ENCODE measurements around the gene DOK1. TPM values are rescaled to one million over a fixed set of nuclear protein-coding genes. Genes with fewer than 3 reads are reported as not detected.

DOK1 gene
- total RNA-seq, 6 experiments from 2014 or later: 17.3 to 38.4 (median 31.5) TPM

DNA sequence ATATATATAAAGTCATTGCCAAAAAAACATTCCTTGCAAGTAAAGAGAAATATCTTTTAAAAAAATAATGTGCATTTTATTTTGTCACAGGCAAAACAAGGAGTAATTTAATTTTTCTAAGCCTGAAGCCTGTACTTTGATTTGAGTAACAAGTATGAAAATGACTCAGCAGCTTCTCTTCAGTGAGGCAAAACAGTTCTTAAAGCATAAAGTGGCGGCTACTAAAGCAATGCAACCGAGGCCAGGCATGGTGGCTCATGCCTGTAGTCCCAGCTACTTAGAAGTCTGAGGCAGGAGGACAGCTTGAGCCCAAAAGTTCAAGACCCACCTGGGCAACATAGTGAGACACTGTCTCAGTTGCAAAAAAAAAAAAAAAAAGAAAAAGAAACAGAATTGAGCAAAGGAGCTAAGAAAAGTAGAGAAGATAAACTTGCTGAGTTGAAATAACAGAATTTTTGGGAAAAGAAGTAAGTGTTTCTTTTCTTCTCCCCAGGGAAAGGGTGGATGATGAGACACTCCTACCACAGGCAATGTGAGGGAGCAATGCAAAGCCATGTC lies 29.6 kb downstream of the DOK1 start:
- H3K36me3 Mint-ChIP-seq (ENCODE audit: low read depth): no peaks in the 10 kb centered on the region
- no peaks in the 10 kb centered on the region for H3K9me3 Mint-ChIP-seq
- TF ChIP-seq, protein P1, sequence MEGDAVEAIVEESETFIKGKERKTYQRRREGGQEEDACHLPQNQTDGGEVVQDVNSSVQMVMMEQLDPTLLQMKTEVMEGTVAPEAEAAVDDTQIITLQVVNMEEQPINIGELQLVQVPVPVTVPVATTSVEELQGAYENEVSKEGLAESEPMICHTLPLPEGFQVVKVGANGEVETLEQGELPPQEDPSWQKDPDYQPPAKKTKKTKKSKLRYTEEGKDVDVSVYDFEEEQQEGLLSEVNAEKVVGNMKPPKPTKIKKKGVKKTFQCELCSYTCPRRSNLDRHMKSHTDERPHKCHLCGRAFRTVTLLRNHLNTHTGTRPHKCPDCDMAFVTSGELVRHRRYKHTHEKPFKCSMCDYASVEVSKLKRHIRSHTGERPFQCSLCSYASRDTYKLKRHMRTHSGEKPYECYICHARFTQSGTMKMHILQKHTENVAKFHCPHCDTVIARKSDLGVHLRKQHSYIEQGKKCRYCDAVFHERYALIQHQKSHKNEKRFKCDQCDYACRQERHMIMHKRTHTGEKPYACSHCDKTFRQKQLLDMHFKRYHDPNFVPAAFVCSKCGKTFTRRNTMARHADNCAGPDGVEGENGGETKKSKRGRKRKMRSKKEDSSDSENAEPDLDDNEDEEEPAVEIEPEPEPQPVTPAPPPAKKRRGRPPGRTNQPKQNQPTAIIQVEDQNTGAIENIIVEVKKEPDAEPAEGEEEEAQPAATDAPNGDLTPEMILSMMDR (IDR thresholded peaks at IDR 0.05): no peak
- peak overlapping the region; percentile 95 for H3K27ac Mint-ChIP-seq
- peaks cover 58% of the 10 kb centered on the region for H3K4me1 Mint-ChIP-seq (ENCODE audit: low read depth)
- peak overlapping the region; percentile 73 for H3K4me3 Mint-ChIP-seq
- H3K27me3 Mint-ChIP-seq (ENCODE audit: insufficient read depth): no peaks in the 10 kb centered on the region
- DNase-seq: peak; percentile 52

DNA sequence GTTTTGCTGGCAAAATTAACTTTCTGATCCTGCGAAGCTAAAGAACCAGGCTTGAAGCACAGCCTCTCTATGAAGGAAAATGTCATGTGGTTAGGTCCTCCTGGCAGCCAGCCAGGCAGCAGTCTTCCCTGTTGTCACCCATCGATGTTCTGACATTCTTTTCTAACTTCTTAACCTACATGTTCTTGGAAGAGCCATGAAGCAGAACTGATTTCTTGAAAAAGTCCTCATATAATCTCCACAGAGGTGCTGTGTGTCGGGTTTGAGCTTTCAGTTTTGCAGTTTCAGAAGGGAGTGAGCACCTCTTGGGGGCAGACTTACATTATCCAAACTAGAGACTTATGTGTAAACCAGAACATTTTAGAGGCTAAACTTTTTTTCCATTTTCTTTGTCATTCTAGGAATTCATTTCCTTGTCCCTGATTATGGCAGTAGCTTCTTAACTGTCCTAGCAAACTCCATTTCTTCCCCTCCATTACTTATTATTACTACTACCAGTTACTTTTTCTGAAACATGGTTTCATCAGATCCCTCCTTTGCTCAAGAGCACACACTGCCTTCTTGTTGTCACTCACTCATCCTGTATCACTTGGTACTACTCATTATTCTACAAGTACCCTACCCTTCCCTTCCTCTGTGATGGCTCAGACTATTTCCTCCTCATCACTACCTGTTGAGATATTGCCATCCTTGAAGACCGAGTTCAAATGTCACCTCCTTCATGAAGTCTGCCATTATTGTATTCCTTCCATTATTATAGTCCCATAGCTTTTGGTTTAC lies 31.1 kb downstream of the DOK1 start:
- Mint-ChIP-seq H3K4me1 (ENCODE audit: low read depth) (peaks cover 58% of the 10 kb centered on the region), H3K27me3 (ENCODE audit: insufficient read depth) (peaks cover 3% of the 10 kb centered on the region; the same call in 1 of the 2 replicates), H3K9me3 (no peaks in the 10 kb centered on the region), H3K36me3 (ENCODE audit: low read depth) (no peaks in the 10 kb centered on the region), H3K27ac (peak overlapping the region; percentile 29), H3K4me3 (no peak overlapping the region)
- DNase-seq: no peak
- TF ChIP-seq, protein P1 (IDR thresholded peaks at IDR 0.05): no peak

DNA sequence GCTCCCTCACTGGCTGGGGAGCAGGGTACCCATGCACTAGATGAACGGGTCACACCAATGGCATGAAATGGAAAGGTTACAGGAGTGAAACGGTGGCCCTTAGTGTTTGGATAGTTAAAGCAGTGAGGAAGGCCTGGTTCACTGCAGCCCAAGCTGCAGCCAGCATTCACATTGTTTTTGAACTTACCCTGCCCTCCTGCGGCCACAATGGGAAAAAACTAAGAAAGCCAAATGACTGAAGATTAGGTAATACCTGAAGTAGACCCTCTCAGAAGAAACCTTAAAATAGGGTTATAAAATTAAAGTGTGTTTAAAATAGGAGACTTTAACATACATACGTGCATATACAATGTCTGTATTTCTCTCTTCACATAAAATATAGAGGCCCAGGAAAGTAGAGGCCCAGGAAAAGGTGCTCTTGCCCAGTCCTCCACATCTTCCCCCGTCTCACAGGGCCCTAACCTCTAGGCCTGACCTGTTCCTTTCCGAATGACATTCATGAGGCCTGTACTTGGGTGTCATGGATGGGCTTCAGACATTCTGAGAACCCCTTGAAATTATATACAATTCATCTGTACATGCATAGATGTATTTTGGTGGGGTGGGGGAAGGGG lies 33.3 kb downstream of the DOK1 start:
- Mint-ChIP-seq H3K27ac (no peak overlapping the region), H3K27me3 (ENCODE audit: insufficient read depth) (peaks cover 3% of the 10 kb centered on the region; the same call in 1 of the 2 replicates), H3K9me3 (no peaks in the 10 kb centered on the region), H3K4me3 (no peak overlapping the region), H3K4me1 (ENCODE audit: low read depth) (peaks cover 42% of the 10 kb centered on the region), H3K36me3 (ENCODE audit: low read depth) (no peaks in the 10 kb centered on the region)
- DNase-seq: peak; percentile 61
- TF ChIP-seq, protein P1 (IDR thresholded peaks at IDR 0.05): peak; percentile 84

DNA sequence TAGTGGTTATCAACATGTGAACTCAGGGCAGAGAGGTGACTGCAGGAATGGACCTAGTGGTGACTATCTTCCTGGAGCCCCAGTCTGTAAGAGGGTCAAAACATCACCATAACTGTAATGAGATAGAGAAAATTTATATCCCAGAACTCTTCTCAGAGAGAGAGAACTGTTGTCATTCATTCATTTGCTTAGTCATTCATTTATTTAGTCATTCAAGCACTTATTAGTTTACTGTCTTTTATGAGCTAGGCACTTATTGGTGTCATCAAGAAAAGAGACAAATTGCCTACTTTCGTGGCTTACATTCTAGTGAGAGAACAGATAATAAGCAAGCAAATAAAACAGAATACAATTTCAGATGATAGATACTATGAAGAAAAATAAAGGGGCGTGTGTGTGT lies 34.1 kb downstream of the DOK1 start:
- TF ChIP-seq, protein P1 (IDR thresholded peaks at IDR 0.05): no peak
- H3K27me3 Mint-ChIP-seq (ENCODE audit: insufficient read depth): peaks cover 7% of the 10 kb centered on the region; the same call in 1 of the 2 replicates
- DNase-seq: no peak
- no peaks in the 10 kb centered on the region for H3K9me3 Mint-ChIP-seq
- no peak overlapping the region for H3K4me3 Mint-ChIP-seq
- H3K36me3 Mint-ChIP-seq (ENCODE audit: low read depth): no peaks in the 10 kb centered on the region
- peaks cover 36% of the 10 kb centered on the region for H3K4me1 Mint-ChIP-seq (ENCODE audit: low read depth)
- H3K27ac Mint-ChIP-seq: no peak overlapping the region

DNA sequence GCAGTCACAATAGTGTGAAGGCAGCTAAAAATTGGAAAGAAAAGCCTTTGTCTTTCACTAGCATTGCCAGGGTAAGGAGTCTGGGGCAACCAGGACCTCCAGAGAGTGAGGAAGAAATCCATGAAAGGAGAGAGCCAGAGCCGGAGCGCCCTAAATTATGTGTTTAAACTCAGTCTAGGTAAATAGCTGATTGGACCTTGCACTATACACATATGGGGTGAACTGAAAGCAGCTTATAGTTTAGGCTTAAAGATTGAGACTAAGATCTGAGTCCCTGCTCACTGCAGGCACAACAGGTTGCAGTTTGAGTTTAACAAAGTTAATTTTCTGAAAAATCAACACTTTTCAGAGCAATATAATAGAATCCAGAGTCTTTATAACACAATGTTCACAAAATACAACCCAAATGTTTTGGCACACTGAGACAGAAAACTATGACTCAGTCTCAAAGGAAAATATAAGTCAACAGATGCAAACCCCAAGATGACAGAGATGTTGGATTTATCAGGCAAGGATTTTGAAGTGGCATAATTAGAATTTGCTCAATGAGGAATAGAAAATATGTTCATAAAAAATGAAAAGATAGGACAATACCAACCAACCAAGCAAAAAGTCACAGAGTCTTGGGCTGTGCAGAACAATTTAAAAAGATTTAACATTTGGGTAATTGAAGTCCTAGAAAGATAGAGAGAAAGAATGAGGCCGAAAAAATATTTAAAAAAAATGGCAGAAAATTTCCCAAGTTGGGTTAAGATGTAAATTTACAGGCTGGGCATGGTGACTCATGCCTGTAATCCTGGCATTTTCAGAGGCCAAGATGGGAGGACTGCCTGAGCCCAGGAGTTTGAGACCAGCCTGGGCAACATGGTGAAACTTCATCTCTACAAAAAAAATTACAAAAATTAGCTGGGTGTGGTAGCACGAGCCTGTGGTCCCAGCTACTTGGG lies 39.6 kb downstream of the DOK1 start:
- no peaks in the 10 kb centered on the region for H3K9me3 Mint-ChIP-seq
- TF ChIP-seq, protein P1 (IDR thresholded peaks at IDR 0.05): no peak
- no peak for DNase-seq
- peaks cover 11% of the 10 kb centered on the region for H3K27me3 Mint-ChIP-seq (ENCODE audit: insufficient read depth)
- no peaks in the 10 kb centered on the region for H3K36me3 Mint-ChIP-seq (ENCODE audit: low read depth)
- no peak overlapping the region for H3K27ac Mint-ChIP-seq
- H3K4me3 Mint-ChIP-seq: no peak overlapping the region
- peaks cover 11% of the 10 kb centered on the region for H3K4me1 Mint-ChIP-seq (ENCODE audit: low read depth)

Measured in HFFc6 (cell line).